CD1c-positive myeloid dendritic cell (primary cell): Measurements from ENCODE around the gene BUD31.
"Not testable (repeated sequence)": the region's sequence is repeated elsewhere in the genome, so short reads cannot be mapped to it uniquely, and the experiment has no call there.

Experiments
- DNase-seq: peaks from one replicate; pipeline ENCODE4 v3.0.0-alpha.2; 2016; ENCODE audit errors: extremely low spot score

Gene BUD31

GRCh38 chr7:99399597-99399996 lies 9.2 kb upstream of the BUD31 start:
- no peak for DNase-seq

- no peak for DNase-seq
Measured at GRCh38 chr7:99402854-99403253, 5.9 kb upstream of the BUD31 start.

- DNase-seq: no peak
Measured at GRCh38 chr7:99403764-99404163, 5.0 kb upstream of the BUD31 start.

- no peak for DNase-seq
Measured at GRCh38 chr7:99404235-99404976, 4.4 kb upstream of the BUD31 start.

GRCh38 chr7:99404977-99405320 lies 3.8 kb upstream of the BUD31 start:
- DNase-seq: no peak

GRCh38 chr7:99406557-99406956 lies 2.2 kb upstream of the BUD31 start:
- DNase-seq: no peak

- DNase-seq: peak; percentile 63
Measured at GRCh38 chr7:99407872-99408378, 844 bp upstream of the BUD31 start.

- DNase-seq: peak; percentile 14
Measured at GRCh38 chr7:99409192-99409572, 413 bp downstream of the BUD31 start.

- DNase-seq: peak; percentile 13
Measured at GRCh38 chr7:99409806-99410205, 1.0 kb downstream of the BUD31 start.

- DNase-seq: no peak
Measured at GRCh38 chr7:99410635-99411034, 1.9 kb downstream of the BUD31 start.

- peak; percentile 18 for DNase-seq
Measured at GRCh38 chr7:99415513-99416127, 6.9 kb downstream of the BUD31 start.

- no peak for DNase-seq
Measured at GRCh38 chr7:99418260-99418659, 9.5 kb downstream of the BUD31 start.

GRCh38 chr7:99419323-99420021 lies 10.7 kb downstream of the BUD31 start:
- DNase-seq: no peak

GRCh38 chr7:99420213-99420612 lies 11.4 kb downstream of the BUD31 start:
- no peak for DNase-seq

- no peak for DNase-seq
Measured at GRCh38 chr7:99420986-99421385, 12.2 kb downstream of the BUD31 start.

- no peak for DNase-seq
Measured at GRCh38 chr7:99422186-99422585, 13.4 kb downstream of the BUD31 start.

- no peak for DNase-seq
Measured at GRCh38 chr7:99422625-99423024, 13.9 kb downstream of the BUD31 start.

GRCh38 chr7:99424932-99425730 lies 16.4 kb downstream of the BUD31 start:
- no peak for DNase-seq

GRCh38 chr7:99428972-99429566 lies 20.3 kb downstream of the BUD31 start:
- DNase-seq: no peak

GRCh38 chr7:99429756-99430155 lies 21.0 kb downstream of the BUD31 start:
- DNase-seq: no peak

GRCh38 chr7:99431756-99432540 lies 23.2 kb downstream of the BUD31 start:
- not testable (repeated sequence) for DNase-seq
